ENCODE results near the gene VN1R2.

- TF ChIP-seq CTCF (IDR thresholded peaks at IDR 0.05 in 4 of 5, conservative IDR thresholded peaks at IDR 0.05 in 1 of 5) (no peak), POLR2A (IDR thresholded peaks at IDR 0.05) (no peak)
Observed at GRCh38 chr19:53212703-53213320, 45.3 kb upstream of the VN1R2 start.
